Measurements from ENCODE around the gene SLC5A2. TPM values are rescaled to one million over a fixed set of nuclear protein-coding genes. Genes with fewer than 3 reads are reported as not detected.
A peak's percentile ranks its signal among the peaks of the same experiment; 100 is the strongest.

The SLC5A2 gene
- polyA plus RNA-seq, 3 donors, result 0.04 TPM; not detected in 2

- no peaks in the 10 kb centered on the region for H3K36me3 Mint-ChIP-seq
- WGBS (ENCODE audit: insufficient coverage), result 77% methylated on average over 11 of the region's 17 CpGs
- peaks cover 6% of the 10 kb centered on the region for H3K4me1 Mint-ChIP-seq
- DNase-seq, result no peak
- peak overlapping the region in 1 of 2 donors; percentile 59 for H3K4me3 Mint-ChIP-seq
- intact Hi-C loops (cut with micrococcal nuclease), result loop anchor here in 1 of 2 donors (10.0 kb wide), 1 partner anchor 155 kb away; no protein-coding TSS in a partner anchor
- Histone ChIP-seq H2AFZ (ENCODE audit: insufficient read depth, low read depth, low read length, poor library complexity, severe bottlenecking) (no peak overlapping the region), H3K4me1 (ENCODE audit: control insufficient read depth in 1 of 2, insufficient read depth in 2 of 2, low read length in 2 of 2) (no peaks in the 10 kb centered on the region), H3K27me3 (ENCODE audit: control insufficient read depth in 2 of 2, insufficient read depth in 2 of 2, low read length in 2 of 2) (peaks cover 21 to 40% of the 10 kb centered on the region in 2 donors), H3K27ac (ENCODE audit: low read depth in 1 of 2, low read length in 2 of 2) (no peak overlapping the region), H3K79me2 (ENCODE audit: insufficient read depth, low read length) (no peaks in the 10 kb centered on the region), H3K9ac (ENCODE audit: insufficient read depth, low read length, poor library complexity, severe bottlenecking) (no peak overlapping the region), H3K4me3 (replicated peaks in 1 of 3; ENCODE audit: low read depth in 2 of 3, low read length in 3 of 3) (no peak overlapping the region), H3K9me3 (replicated peaks in 1 of 2; ENCODE audit: control insufficient read depth in 1 of 2, insufficient read depth in 1 of 2, low read length in 2 of 2) (no peaks in the 10 kb centered on the region), H3K4me2 (replicated peaks; ENCODE audit: extremely low read depth, low read length, poor library complexity, severe bottlenecking) (no peak overlapping the region), H4K20me1 (ENCODE audit: insufficient read depth, low read length) (no peaks in the 10 kb centered on the region), H3K36me3 (replicated peaks in 1 of 2; ENCODE audit: control insufficient read depth in 1 of 2, insufficient read depth in 2 of 2, low read length in 2 of 2) (no peaks in the 10 kb centered on the region)
- H3K27me3 Mint-ChIP-seq (ENCODE audit: low read depth in 3 of 3), result peaks cover 31 to 32% (median 31%) of the 10 kb centered on the region in 3 donors
- TF ChIP-seq, protein P1, sequence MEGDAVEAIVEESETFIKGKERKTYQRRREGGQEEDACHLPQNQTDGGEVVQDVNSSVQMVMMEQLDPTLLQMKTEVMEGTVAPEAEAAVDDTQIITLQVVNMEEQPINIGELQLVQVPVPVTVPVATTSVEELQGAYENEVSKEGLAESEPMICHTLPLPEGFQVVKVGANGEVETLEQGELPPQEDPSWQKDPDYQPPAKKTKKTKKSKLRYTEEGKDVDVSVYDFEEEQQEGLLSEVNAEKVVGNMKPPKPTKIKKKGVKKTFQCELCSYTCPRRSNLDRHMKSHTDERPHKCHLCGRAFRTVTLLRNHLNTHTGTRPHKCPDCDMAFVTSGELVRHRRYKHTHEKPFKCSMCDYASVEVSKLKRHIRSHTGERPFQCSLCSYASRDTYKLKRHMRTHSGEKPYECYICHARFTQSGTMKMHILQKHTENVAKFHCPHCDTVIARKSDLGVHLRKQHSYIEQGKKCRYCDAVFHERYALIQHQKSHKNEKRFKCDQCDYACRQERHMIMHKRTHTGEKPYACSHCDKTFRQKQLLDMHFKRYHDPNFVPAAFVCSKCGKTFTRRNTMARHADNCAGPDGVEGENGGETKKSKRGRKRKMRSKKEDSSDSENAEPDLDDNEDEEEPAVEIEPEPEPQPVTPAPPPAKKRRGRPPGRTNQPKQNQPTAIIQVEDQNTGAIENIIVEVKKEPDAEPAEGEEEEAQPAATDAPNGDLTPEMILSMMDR (IDR thresholded peaks at IDR 0.05), result no peak
- peaks cover 0 to 14% (median 0%) of the 10 kb centered on the region in 7 donors for H3K9me3 Mint-ChIP-seq
- no peak overlapping the region for H3K27ac Mint-ChIP-seq
Measured at GRCh38 chr16:31529937-31530312, 47.0 kb downstream of the SLC5A2 start.

GRCh38 chr16:31530405-31530804 is 47.5 kb downstream of the SLC5A2 start:
- H3K4me2 ChIP-seq (replicated peaks; ENCODE audit: extremely low read depth, low read length, poor library complexity, severe bottlenecking), result no peak overlapping the region
- H3K79me2 ChIP-seq (ENCODE audit: insufficient read depth, low read length), result no peaks in the 10 kb centered on the region
- H3K27ac ChIP-seq (ENCODE audit: low read depth in 1 of 2, low read length in 2 of 2), result no peak overlapping the region
- H3K36me3 ChIP-seq (replicated peaks in 1 of 2; ENCODE audit: control insufficient read depth in 1 of 2, insufficient read depth in 2 of 2, low read length in 2 of 2), result no peaks in the 10 kb centered on the region
- Mint-ChIP-seq H3K36me3 (no peaks in the 10 kb centered on the region), H3K27me3 (ENCODE audit: low read depth in 3 of 3) (peaks cover 34 to 37% (median 35%) of the 10 kb centered on the region in 3 donors), H3K9me3 (peaks cover 0 to 17% (median 0%) of the 10 kb centered on the region in 7 donors), H3K27ac (no peak overlapping the region), H3K4me1 (peaks cover 6% of the 10 kb centered on the region), H3K4me3 (no peak overlapping the region)
- H3K27me3 ChIP-seq (ENCODE audit: control insufficient read depth in 2 of 2, insufficient read depth in 2 of 2, low read length in 2 of 2), result peaks cover 24 to 45% of the 10 kb centered on the region in 2 donors
- no CpG with 5 or more reads among the region's 5 CpGs for WGBS (ENCODE audit: insufficient coverage)
- no peak overlapping the region for H3K9ac ChIP-seq (ENCODE audit: insufficient read depth, low read length, poor library complexity, severe bottlenecking)
- TF ChIP-seq, protein P1 (IDR thresholded peaks at IDR 0.05), result no peak
- H3K4me3 ChIP-seq (replicated peaks in 1 of 3; ENCODE audit: low read depth in 2 of 3, low read length in 3 of 3), result no peak overlapping the region
- no peak for DNase-seq
- H3K9me3 ChIP-seq (replicated peaks in 1 of 2; ENCODE audit: control insufficient read depth in 1 of 2, insufficient read depth in 1 of 2, low read length in 2 of 2), result no peaks in the 10 kb centered on the region
- intact Hi-C loops (cut with micrococcal nuclease), result loop anchor here in 1 of 2 donors (10.0 kb wide), 1 partner anchor 154 kb away; no protein-coding TSS in a partner anchor
- H3K4me1 ChIP-seq (ENCODE audit: control insufficient read depth in 1 of 2, insufficient read depth in 2 of 2, low read length in 2 of 2), result no peaks in the 10 kb centered on the region
- no peaks in the 10 kb centered on the region for H4K20me1 ChIP-seq (ENCODE audit: insufficient read depth, low read length)
- H2AFZ ChIP-seq (ENCODE audit: insufficient read depth, low read depth, low read length, poor library complexity, severe bottlenecking), result no peak overlapping the region

Measured in CD14-positive monocyte (primary cell).